Left ventricle myocardium inferior (tissue), 1 donor: ENCODE data around the gene PI4K2B. TPM values are rescaled to one million over a fixed set of nuclear protein-coding genes. Genes with fewer than 3 reads are reported as not detected.

Experiments used
- DNase-seq: peaks from one replicate; pipeline ENCODE4 v3.0.0-alpha.2; 2020
- H3K27ac ChIP-seq: fragments of 200-600 bp; replicated peaks from 2 replicates; pipeline ENCODE4 v1.8.0; 2021
- H3K27me3 ChIP-seq: fragments of 200-600 bp; 2 replicates; pipeline ENCODE4 v1.8.0; 2021; ENCODE audit warnings: low read depth
- H3K36me3 ChIP-seq: fragments of 200-600 bp; 2 replicates; pipeline ENCODE4 v1.8.0; 2021
- H3K4me1 ChIP-seq: fragments of 200-600 bp; 2 replicates; pipeline ENCODE4 v1.8.0; 2021
- H3K4me3 ChIP-seq: fragments of 200-600 bp; 2 replicates; pipeline ENCODE4 v1.8.0; 2021; ENCODE audit warnings: mild to moderate bottlenecking, moderate library complexity
- H3K9me3 ChIP-seq: fragments of 200-600 bp; replicated peaks from 2 replicates; pipeline ENCODE4 v1.8.0; 2021
- CTCF ChIP-seq: fragments of 200-600 bp; IDR thresholded peaks from 2 replicates; pipeline ENCODE4 v1.8.0; 2021; ENCODE audit warnings: antibody characterized with exemption, mild to moderate bottlenecking, borderline replicate concordance
- intact Hi-C: fragments of 100-400 bp; cut with micrococcal nuclease; formaldehyde crosslinking; loops from one replicate; pipeline ENCODE4 v1.11.0; 2022
- total RNA-seq: library from RNA; stranded (reverse); fragmentation: NEBNext Ultra II Directional; extraction: Animal tissue kit (Norgen Biotek cat#: 25700); gene quantifications from one replicate; pipeline ENCODE4 v1.2.1, GENCODE V29; 2021
- donor health status: DM: no; HTN: yes; CAD: no; lungs with severe emphysema.

PI4K2B gene
- total RNA-seq, 1 donor from 2014 or later, result 2.3 TPM

- Histone ChIP-seq H3K27me3 (no peaks in the 10 kb centered on the region), H3K4me3 (no peak overlapping the region), H3K4me1 (no peaks in the 10 kb centered on the region), H3K36me3 (peaks cover 45% of the 10 kb centered on the region), H3K9me3 (no peaks in the 10 kb centered on the region), H3K27ac (no peak overlapping the region)
- intact Hi-C loops, result no loop called here
- TF ChIP-seq CTCF, result no peak
- no peak for DNase-seq
These were observed 25.2 kb downstream of the PI4K2B start for GRCh38 chr4:25258980-25259578.

GRCh38 chr4:25271866-25272265 lies 38.0 kb downstream of the PI4K2B start:
- no peak for DNase-seq
- Histone ChIP-seq H3K9me3 (no peaks in the 10 kb centered on the region), H3K27me3 (no peaks in the 10 kb centered on the region), H3K4me3 (no peak overlapping the region), H3K36me3 (peaks cover 43% of the 10 kb centered on the region), H3K27ac (no peak overlapping the region), H3K4me1 (no peaks in the 10 kb centered on the region)
- intact Hi-C loops, result no loop called here
- no peak for TF ChIP-seq CTCF

- Histone ChIP-seq H3K36me3 (peaks cover 30% of the 10 kb centered on the region), H3K27ac (no peak overlapping the region), H3K4me1 (no peaks in the 10 kb centered on the region), H3K27me3 (no peaks in the 10 kb centered on the region), H3K4me3 (no peak overlapping the region), H3K9me3 (no peaks in the 10 kb centered on the region)
- no peak for DNase-seq
- intact Hi-C loops, result no loop called here
- TF ChIP-seq CTCF, result no peak
These were observed 46.4 kb downstream of the PI4K2B start for GRCh38 chr4:25280210-25280609.

- no peaks in the 10 kb centered on the region for H3K27me3 ChIP-seq
- H3K9me3 ChIP-seq, result peaks cover 10% of the 10 kb centered on the region
- no peak overlapping the region for H3K27ac ChIP-seq
- H3K4me1 ChIP-seq, result no peaks in the 10 kb centered on the region
- H3K36me3 ChIP-seq, result peaks cover 9% of the 10 kb centered on the region
- no peak for DNase-seq
- intact Hi-C loops, result no loop called here
- H3K4me3 ChIP-seq, result no peak overlapping the region
- TF ChIP-seq CTCF, result no peak
These were observed 50.1 kb downstream of the PI4K2B start for GRCh38 chr4:25283948-25284347.

- Histone ChIP-seq H3K36me3 (peaks cover 5% of the 10 kb centered on the region), H3K9me3 (peaks cover 10% of the 10 kb centered on the region), H3K27me3 (no peaks in the 10 kb centered on the region), H3K27ac (no peak overlapping the region), H3K4me1 (no peaks in the 10 kb centered on the region), H3K4me3 (no peak overlapping the region)
- intact Hi-C loops, result no loop called here
- no peak for DNase-seq
- no peak for TF ChIP-seq CTCF
These were observed 50.6 kb downstream of the PI4K2B start for GRCh38 chr4:25284466-25284865.
